GM21737 (cell line): ENCODE measurements around the gene PROK1.

Experiments
- ATAC-seq: cut with Tn5 transposase; IDR thresholded peaks from one replicate; pipeline ENCODE4 v1.9.1; 2021; ENCODE audit warnings: mild to moderate bottlenecking, moderate library complexity; ENCODE audit not compliant: unreplicated experiment

Gene PROK1

DNA sequence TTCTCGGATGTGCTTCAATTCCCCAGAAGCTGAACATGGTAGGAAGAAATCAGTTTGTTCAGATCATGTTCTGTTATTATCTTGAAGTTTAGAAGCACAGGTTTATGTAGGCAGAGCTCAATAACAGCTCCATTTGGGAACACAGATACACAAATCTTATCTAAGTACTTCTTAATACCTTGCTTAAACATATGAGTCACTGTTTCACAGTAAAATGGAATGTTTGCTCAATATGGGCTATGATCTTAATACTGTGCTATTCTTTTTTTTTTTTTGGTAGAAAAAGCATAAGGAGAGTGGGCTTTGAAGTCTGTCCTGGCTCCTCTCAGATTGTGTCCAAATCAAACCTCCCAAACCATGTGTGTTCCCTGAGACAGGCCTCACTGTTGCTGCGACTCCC, 13.4 kb downstream of the PROK1 start:
- ATAC-seq: no peak

DNA sequence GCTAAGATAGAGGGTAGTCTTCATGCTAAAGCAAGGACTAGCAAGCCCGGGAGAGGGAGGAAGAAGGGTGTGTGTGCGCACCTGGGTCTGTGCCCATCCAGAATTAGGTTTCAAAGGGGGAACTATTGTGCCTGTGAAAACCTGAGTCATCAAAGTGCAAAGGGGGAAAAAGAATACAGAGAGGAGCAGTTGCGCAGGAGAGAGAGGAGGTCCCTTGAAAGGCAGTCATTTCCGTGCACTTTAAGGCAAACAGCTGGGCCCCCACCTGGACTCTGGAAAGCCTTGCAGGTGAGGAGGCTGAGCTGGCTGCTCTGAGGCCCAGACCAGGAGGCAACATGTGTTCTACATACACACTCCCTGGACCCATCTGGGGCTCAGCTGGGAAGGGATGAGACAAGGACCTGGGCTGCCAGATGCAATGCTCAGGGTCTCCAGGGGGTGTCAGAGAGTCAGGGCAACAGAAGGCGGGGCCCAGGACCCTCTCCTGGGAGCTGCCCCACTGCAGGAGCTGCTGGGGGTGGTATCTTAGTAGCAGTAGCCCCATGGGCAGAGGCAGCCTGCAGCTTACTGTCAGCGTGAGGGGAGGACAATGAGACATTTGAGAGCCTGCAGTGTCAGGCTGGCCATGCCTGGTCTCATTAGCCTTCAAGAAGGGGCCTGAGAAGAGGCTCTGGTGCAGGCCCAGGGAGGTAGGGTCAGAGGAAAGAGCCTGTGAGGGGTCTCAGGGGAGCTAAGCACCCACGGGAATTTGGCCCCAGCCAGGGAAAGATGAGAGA, 14.3 kb downstream of the PROK1 start:
- ATAC-seq: no peak

DNA sequence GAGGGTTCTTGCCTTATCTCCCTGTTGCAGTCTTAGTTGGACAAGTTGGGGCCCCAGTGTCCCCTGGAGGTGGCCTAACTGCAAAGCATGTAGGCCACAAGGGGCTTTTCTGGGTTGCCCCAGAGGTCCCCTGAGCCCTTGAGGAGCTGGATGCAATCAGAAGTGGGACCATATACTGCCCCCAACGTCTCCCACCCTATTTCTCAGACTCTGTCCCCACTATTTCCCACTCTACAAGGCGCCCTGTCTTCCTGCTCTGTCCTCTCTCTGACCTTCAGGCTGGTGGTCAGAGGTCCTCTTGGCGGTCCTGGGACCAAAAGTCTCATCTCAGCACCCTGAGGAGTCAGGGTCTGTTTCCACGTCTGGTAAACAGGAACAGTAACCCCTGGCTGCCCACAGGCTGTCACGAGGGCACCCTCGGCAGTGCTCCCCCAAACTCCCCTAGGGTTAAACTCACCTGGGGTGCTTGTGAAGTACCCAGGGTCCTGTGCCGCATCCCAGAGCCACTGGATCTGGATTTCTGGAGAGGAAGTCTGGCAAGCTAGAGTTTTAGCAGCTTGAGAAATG, 14.9 kb downstream of the PROK1 start:
- no peak for ATAC-seq

DNA sequence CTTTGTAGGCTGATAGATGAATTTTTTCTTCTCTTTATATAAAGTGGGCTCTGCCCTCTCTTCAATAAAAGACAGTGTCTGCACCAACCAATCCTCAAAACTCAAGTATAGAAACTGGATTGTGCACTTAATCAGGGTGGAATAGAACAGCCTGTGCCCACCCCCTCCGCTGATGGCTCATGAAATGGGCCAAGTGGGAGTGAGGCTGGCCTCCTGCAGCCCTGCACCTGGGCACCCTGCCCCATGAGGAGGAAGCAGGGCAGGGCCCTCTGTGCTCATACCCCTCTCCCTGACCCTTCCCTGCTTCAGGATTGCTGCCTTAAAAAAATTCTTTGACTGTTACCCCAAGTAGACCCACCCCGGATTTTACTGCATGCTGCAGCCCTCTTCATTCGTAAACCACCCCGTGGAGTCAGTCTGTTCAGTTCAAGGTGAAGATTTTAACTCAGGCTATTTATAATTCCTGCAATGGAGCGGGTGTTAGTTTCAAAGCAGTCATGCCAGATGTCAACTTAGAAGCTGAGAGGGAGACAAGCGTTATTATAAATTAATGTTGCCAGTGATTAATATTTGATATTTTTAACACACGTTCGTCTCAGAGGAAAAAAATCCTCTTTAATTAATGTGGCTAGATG, 15.8 kb downstream of the PROK1 start:
- ATAC-seq: no peak

DNA sequence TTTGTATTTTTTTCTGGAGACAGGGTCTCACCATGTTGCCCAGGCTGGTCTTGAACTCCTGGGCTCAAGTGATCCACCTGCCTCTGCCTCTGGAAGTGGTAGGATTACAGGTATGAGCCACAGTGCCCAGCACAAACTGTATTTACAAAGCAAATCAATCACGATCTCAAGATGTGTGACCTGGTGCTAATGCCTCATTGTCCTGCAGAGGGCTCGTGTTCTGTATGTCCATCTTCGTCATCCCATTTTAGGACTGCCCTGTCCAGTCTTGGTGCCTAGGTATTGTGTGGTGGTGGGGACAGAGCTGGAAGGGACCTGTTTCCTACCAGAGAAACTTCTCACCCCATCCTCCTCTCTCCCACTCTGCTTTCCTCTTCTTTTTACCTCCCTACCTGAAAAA, 20.2 kb downstream of the PROK1 start:
- no peak for ATAC-seq

DNA sequence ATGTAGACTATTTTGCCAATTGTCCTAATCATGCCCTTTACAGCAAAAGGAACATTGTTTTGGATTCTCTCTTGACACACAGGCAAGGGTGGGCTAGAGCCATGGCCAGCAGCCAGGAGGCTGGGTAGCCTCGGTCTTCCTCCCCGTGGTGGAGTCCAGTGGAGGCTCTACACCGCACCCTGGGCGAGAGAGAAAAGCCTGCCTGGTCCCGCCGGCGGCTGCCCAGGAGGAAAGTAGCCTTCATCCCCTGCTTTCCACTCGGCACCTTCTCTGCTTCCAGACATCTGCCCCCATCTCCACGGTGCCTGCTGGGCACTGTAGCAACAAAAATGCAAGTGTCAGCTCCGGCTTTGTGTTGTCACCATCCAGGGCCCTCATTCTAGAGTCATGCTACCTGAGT, 21.6 kb downstream of the PROK1 start:
- no peak for ATAC-seq

DNA sequence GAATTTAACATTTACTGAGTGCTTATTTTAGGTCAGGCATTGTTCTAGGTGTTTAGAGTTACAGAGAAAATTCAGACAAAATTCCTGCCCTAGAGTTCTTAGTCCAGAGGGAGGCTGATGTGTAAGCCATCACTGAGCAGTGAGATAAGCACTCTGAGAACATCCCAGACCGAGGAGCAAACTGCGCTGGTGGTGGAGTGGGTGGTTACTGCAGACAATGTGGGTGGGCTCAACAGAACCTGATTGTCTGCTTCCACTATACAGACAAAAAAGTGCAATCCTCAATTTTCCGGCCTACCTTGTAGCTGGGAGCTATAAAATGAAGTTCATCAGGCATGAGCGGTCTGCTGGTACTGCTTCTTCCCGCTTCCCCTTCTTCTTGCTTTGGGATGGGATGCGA, 23.5 kb downstream of the PROK1 start:
- no peak for ATAC-seq

DNA sequence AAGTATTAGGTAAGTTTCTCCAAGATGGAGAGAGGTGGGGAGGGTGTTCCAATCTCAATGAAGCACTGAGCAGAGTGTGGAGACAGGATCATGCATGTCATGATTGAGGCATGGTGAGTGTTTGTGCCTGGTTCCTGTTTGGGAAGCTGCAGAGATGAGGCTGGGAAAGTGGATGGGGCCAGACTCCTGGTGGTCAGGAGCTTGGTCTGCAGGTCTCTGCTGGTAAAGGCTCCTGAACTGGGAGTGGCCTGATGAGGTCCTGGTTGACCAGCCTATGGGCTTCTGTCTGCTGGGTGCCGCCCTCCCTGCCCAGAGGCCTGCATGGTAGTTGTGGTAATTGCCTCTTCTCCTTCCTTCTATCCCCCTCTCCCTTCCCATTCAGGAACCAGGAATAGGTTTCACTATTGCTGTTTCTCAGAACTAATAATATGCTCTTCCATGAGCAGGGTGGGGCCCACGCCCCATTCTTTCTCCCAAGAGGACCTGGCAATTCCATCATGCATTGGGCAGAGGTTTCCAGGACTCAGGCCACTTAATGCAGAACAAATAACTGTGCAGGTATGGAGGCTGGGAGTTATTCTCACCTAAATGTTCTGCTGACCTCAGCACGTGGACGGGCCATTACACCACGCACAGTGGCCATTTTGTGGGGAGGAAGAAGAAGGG, 24.5 kb downstream of the PROK1 start:
- no peak for ATAC-seq

DNA sequence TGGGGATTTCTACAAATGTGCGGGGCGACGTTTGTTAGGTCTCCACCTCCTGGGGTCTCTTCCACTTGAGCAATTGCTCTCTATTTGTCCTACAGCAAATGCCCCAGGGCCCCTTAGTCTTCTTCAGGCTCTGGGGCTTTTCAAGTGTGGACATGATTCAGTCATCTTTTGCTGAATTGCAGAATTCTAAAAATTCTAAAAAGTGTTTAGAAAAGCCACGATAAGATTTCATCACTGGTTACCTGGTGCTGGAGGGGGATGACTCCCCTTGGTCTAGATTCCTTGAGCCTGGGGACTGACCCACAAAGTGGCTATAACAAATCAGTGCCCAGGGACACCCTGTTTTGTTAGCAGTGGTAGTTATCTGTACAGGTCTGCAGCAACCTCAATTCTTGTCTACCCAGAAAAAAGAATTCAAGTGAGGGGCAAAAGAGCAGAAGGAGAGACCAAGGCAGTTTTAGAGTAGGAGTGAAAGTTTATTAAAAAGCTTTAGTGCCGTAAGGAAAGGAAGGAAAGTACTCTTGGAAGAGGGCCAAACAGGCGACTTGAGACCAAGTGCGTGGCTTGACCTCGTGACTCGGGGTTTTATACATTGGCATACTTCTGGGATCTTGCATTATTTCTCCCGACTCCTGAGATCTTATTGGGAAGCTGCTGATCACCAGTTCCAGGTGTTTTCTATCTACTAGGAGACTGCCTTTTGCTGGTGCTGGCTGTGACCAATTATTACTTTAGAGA, 25.2 kb downstream of the PROK1 start:
- ATAC-seq: no peak

DNA sequence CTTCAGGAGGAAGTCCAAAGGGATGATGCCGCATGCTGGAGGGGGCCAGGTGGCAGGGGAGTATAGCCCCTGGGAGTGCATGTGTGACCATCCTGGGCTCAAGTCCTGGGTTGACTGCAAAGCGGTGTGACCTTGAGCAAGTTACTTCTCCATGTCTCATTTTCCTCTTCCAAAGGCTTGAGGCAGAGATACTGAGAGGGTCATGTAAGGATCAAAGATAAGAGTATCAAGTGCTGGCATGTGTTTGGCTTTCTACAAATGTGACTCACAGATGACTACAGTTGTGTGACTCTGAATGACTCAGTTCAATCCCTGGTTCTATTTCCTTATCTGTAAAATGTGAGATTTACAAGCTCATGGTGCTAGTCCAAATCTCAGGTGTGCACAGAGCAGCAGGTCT, 26.1 kb downstream of the PROK1 start:
- no peak for ATAC-seq

DNA sequence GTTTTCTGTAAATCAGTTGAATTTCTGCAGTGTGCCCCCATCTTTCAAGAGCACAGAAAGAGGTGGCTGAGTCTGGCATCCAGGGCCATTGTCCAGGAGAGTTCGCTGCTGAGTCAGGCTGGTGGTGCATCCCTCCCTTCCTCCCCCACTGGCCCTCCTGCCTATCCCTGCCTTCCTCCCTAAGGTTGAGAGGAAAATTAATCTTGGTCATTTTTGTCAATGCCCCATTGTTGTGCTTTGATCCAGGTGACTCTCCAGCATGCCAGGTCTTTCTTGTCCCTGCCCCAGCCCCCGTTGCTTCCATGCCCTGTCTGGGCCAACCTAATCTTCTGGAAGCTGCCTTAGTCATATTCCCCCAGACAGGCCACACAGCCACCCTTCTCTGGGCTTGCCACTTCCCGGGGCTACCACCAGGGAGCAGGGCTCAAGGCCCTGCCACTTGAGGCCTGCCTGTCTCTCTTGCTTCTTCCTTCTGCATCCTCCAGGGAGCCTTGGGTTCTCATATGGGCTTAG, 26.6 kb downstream of the PROK1 start:
- no peak for ATAC-seq

DNA sequence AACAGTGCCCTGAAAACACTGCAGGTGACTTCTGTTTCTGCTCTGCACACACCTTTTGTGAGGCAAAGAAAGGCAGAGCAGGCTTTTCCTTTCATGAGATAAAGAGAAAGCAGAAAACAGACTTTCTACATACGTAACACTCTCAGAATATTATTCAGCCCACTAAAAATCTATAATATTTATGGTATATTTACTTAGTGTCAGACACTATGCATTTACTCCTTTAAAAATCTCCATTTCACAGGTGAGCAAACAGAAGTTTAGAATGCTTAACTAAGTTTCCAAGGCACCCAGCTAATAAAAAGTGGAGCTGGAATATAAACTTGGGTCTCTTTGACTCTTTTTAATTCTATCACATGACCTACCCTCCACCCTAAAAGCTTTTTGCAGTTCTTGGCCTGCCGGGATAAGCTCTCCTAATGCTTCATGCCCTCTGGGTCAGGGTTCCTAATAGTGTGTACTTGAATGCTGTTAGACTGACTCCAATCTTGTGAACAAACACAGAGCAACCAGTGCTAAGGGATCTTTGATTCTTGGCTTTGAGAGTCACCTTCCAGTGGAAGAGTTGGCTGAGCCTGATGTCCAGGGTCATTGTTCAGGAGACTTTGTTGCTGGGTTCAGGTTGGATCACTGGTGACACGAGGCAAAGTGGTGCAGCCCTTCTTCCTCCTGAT, 27.2 kb downstream of the PROK1 start:
- no peak for ATAC-seq

DNA sequence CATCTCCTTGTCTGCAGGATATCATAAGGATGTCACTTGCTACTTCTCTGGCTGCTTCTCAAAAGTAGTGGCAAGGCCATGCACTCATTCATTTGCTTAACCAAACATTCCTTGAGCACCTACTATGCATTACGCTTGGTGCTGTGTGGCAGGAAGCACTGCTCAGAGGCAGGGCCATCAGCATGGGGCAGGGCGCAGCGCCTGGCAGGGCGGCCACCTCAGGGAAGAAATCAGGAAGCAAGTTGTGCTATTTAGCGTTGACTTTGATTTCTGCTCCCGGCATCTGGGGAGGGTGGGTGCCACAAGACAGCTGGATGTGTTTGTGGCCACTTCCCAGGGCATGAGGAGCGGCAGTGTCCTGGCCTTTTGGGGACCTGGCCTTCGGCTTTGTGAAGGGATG, 27.9 kb downstream of the PROK1 start:
- ATAC-seq: no peak

DNA sequence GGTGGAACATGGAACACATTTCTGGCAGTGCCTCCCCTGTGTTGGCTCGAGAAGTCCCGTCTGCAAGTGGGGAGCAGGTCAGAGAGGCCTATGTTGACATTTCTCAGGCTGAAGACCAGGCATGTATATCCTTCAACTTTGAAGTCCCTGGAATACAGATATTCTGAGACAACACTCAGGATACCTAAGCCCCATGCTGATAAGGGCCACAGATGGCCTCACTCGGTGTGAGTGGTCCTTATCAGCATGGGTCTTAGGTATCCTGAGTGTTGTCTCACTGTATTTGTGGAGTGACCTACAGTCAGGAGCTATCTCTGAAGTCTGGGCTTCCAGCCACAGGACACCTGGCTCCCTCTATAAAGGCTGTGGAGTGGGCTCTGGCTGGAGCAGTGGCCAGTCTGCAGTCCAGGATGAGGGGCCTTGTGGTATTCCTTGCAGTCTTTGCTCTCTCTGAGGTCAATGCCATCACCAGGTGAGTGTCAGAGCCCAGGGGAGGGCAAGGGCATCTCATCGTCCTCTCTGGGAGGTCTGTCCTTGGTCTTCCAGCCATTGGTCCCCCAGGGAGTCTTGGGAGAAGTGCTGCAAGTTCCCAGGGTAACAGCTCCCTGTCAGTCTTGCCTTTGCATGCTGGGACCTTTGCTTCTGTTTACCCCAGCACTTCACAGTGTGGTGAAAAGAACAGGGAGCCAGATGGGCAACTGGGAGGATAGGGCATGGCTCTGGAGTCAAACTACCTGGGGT, 29.6 kb downstream of the PROK1 start:
- no peak for ATAC-seq

DNA sequence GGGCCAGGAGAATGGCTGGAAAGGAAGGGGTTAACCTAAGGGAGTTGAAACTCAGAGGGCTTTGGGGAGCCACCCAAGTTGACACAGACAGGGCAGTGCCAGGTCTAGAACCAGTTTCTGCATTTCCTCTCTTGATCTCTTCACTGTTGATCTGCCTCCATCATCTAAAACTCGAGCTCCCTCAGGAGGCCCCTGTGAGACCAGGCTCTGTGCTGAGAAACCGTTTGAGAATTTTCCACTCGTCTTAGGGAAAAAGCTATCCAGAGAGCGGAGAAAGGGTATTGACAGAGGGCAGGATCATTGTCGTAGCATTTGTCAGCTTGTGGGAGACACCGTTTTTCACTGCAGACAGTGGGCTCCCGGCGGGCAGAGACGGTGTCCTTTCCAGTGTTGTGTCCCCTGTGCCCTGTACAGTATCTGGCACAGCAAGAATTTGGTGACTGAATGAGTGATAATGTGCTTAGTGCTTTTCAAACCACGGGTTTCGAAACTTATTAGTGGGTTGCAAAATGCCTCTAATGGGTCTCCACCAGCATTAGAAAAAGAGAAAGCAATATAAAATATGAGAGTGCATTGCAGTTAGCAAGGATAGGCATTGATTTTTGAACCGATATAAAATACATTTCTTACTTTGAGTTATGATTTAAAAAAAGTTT, 31.1 kb downstream of the PROK1 start:
- ATAC-seq: no peak

DNA sequence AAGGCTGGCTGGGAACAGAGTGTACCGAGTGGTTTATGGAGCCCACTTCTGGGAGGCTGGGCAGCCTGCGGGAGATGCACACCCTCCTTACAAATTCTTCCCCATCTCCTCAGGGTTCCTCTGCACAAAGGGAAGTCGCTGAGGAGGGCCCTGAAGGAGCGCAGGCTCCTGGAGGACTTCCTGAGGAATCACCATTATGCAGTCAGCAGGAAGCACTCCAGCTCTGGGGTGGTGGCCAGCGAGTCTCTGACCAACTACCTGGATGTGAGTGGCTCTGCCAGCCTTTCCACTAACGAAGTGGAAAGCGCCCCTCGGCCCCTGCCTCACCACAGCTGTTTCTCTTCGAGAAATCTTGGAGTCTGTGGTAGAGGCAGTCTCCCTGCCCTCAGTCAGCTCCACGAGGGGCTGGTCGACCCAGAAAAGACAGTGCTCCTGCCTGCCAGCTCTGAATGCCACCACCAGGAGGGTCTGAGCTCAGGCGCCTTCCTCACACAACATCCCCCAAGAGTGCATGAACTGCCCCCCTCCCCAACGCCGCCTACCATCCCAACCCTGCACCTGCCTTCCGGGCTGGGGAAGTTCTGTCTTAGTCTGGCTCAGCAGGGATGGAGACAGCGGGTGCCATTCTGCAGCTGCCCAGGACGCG, 31.8 kb downstream of the PROK1 start:
- no peak for ATAC-seq

DNA sequence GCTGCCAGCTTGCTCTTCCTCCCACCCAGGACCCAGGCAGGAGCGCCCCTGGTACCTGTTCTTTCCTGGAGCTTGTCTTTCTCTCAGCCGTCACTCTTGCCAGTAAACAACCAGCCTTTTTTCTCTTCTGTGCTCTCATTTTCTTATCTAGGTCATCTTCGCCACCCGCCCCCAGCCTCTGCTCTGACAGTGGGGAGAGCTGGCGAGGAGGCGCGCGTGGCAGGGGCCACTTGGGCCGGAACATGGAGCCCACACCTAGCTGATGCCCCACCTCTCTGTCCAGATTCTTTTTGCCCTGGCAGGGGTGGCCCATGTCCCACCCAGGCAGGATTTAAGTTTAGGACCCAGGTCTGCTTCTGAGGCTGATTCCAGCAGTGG, 32.3 kb downstream of the PROK1 start:
- ATAC-seq: no peak

DNA sequence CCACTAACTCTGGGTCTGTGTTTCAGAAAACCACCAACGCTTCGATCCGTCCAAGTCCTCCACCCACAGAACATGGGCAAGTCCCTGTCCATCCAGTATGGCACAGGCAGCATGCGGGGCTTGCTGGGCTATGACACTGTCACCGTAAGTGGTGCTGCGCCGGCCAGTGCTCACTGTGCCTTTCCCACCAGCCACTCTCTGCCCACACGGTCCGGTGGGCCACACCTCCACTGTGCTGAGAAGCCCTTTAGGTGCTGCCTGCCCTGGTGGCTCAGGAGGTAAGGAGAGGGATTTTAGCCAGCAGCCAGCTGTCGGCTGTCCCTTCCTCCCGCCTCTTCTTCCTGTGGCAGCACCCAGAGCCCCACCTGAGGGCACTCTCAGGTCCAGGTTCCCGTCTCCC, 33.9 kb downstream of the PROK1 start:
- ATAC-seq: no peak

DNA sequence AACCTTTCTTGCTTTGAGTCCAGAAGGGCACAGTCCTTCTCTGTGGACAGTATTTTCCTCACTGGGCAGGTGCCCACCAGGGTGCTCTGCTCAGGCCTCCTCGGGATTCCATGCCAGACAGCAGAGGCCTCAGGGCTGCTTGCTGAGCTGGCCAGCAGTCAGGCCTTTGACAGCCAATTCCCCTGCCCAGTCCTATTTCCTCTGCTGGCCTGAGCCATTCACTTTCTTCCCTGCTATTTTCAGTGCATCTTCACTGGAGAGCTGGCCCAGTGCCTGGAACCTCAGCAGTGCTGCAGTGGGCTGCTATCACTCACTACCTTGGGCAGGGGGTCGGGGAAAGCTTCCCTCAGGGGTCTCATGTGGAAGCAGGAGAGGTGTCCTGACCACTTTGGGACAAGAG, 34.8 kb downstream of the PROK1 start:
- no peak for ATAC-seq
